Spleen (tissue), 13 donors: Measurements from ENCODE around the gene PEDS1. TPM values are rescaled to one million over a fixed set of nuclear protein-coding genes. Genes with fewer than 3 reads are reported as not detected.
"Not testable (repeated sequence)": the region's sequence is repeated elsewhere in the genome, so short reads cannot be mapped to it uniquely, and the experiment has no call there.

ENCODE experiments used
- DNase-seq: peaks from one replicate; pipeline ENCODE4 v3.0.0-alpha.2; 2020
- H3K27ac ChIP-seq, 8 donors: fragments of 200-600 bp; sonication (generic) in 7 of 8; 1 replicate in 4 of 8; 2 replicates in 4 of 8; pipeline versions ENCODE4 v1.5.0 to v1.8.0; 2016 to 2021; ENCODE audit warnings: inconsistent platforms in 4 of 8, mild to moderate bottlenecking in 4 of 8, moderate library complexity in 1 of 8
- H3K27me3 ChIP-seq, 7 donors: fragments of 200-600 bp; sonication (generic) in 6 of 7; replicated peaks in 1 of 7; 1 replicate in 4 of 7; 2 replicates in 3 of 7; pipeline versions ENCODE4 v1.5.0 to v1.8.0; 2016 to 2021; ENCODE audit warnings: inconsistent platforms in 3 of 7, mild to moderate bottlenecking in 1 of 7
- H3K36me3 ChIP-seq, 6 donors: fragments of 200-600 bp; sonication (generic) in 5 of 6; 1 replicate in 4 of 6; 2 replicates in 2 of 6; pipeline versions ENCODE4 v1.5.0 to v1.8.0; 2016 to 2021; ENCODE audit warnings: inconsistent platforms in 2 of 6
- H3K4me1 ChIP-seq, 6 donors: fragments of 200-600 bp; sonication (generic) in 5 of 6; 1 replicate in 3 of 6; 2 replicates in 3 of 6; pipeline versions ENCODE4 v1.5.0 to v1.8.0; 2016 to 2021; ENCODE audit warnings: inconsistent platforms in 3 of 6
- H3K4me3 ChIP-seq, 8 donors: fragments of 200-600 bp; sonication (generic) in 7 of 8; 1 replicate in 4 of 8; 2 replicates in 4 of 8; pipeline versions ENCODE4 v1.5.0 to v1.8.0; 2016 to 2021; ENCODE audit warnings: inconsistent platforms in 4 of 8, mild to moderate bottlenecking in 4 of 8, moderate library complexity in 2 of 8
- H3K9me3 ChIP-seq, 8 donors: fragments of 200-600 bp; sonication (generic) in 7 of 8; 1 replicate in 4 of 8; 2 replicates in 4 of 8; pipeline versions ENCODE4 v1.5.0 to v1.8.0; 2016 to 2021; ENCODE audit warnings: inconsistent platforms in 4 of 8
- POLR2A ChIP-seq, 3 donors: fragments of 450-650 bp; IDR thresholded peaks; one replicate each; pipeline ENCODE4 v1.5.1; 2017; ENCODE audit warnings: antibody characterized with exemption in 3 of 3, mild to moderate bottlenecking in 1 of 3
- POLR2AphosphoS5 ChIP-seq, 3 donors: sonication (generic); formaldehyde crosslinking; IDR thresholded peaks; one replicate each; pipeline ENCODE4 v1.5.1; 2017; ENCODE audit warnings: antibody characterized with exemption in 3 of 3
- WGBS, 5 donors: extraction: QIAGEN DNeasy Blood & Tissue Kit in 3 of 5; methylation state at CpG; one replicate each; pipeline versions ENCODE4 v1.1.5 to v1.1.7; 2013 to 2018; 5-methylcytosine and 5-hydroxymethylcytosine counted together
- intact Hi-C: fragments of 100-400 bp; cut with DNase I; formaldehyde crosslinking; loops from one replicate; pipeline ENCODE4 v1.15.0; 2023; ENCODE audit warnings: low total_unique reads
- long read RNA-seq, 2 donors: transcript quantifications; one replicate each; lab custom pipeline, GENCODE V29; 2026
- polyA plus RNA-seq, 3 donors: library from polyadenylated mRNA; stranded (reverse); fragments of 200-250 nt; gene quantifications; one replicate each; pipeline ENCODE4 v1.2.1, GENCODE V29; 2013
- total RNA-seq, 7 donors: library from RNA; depleted of rRNA in 3 of 7; stranded (reverse); fragments of >200 nt in 3 of 7; fragmentation: NEBNext Ultra II Directional in 4 of 7; extraction: Animal tissue kit (Norgen Biotek cat#: 25700) in 4 of 7; gene quantifications; one replicate each; pipeline versions ENCODE4 v1.1.0 to v1.2.1, GENCODE V29; 2016 to 2021
- TF ChIP-seq, protein P1 (sequence below), 11 experiments: fragments of 200-600 bp in 7 of 11; fragments of 450-650 bp in 4 of 11; sonication (generic) in 4 of 11; IDR thresholded peaks in 8 of 11; conservative IDR thresholded peaks in 3 of 11; 1 replicate in 7 of 11; 2 replicates in 4 of 11; pipeline versions ENCODE4 v1.4.0 to v1.8.0; 2016 to 2021; ENCODE audit warnings: antibody characterized with exemption in 11 of 11, inconsistent platforms in 4 of 11, mild to moderate bottlenecking in 1 of 11
- donor health status: healthy with polysubstance abuse.
- donor health status: DM: no; HTN: no; CAD: no; lungs with moderate emphysema.
- donor health status: DM: no; HTN: no; CAD: no.
- donor health status: Bipolar disorder and iron deficiency.
- donor health status: healthy.
- donor health status: DM: no; HTN: no; CAD: no.
- donor health status: DM: yes; HTN: yes; CAD: no.

PEDS1 gene
- 10 to 100 TPM; 15.3 to 24.8 (median 20.3) TPM for total RNA-seq
- polyA plus RNA-seq: 10 to 100 TPM in 2 of 3 donors, 1 to 10 TPM in 1; 9.6 to 14.3 (median 12.2) TPM
- long read RNA-seq, donor 1, full-length matches to known transcripts: 5 of 11 reads
- long read RNA-seq, donor 1, partial matches to known transcripts: 6 of 11 reads
- long read RNA-seq, donor 1, other reads (novel, unspliced or antisense): 0 of 11 reads
- long read RNA-seq, donor 2, full-length matches to known transcripts: 6 of 6 reads
- long read RNA-seq, donor 2, partial matches to known transcripts: 0 of 6 reads
- long read RNA-seq, donor 2, other reads (novel, unspliced or antisense): 0 of 6 reads

DNA sequence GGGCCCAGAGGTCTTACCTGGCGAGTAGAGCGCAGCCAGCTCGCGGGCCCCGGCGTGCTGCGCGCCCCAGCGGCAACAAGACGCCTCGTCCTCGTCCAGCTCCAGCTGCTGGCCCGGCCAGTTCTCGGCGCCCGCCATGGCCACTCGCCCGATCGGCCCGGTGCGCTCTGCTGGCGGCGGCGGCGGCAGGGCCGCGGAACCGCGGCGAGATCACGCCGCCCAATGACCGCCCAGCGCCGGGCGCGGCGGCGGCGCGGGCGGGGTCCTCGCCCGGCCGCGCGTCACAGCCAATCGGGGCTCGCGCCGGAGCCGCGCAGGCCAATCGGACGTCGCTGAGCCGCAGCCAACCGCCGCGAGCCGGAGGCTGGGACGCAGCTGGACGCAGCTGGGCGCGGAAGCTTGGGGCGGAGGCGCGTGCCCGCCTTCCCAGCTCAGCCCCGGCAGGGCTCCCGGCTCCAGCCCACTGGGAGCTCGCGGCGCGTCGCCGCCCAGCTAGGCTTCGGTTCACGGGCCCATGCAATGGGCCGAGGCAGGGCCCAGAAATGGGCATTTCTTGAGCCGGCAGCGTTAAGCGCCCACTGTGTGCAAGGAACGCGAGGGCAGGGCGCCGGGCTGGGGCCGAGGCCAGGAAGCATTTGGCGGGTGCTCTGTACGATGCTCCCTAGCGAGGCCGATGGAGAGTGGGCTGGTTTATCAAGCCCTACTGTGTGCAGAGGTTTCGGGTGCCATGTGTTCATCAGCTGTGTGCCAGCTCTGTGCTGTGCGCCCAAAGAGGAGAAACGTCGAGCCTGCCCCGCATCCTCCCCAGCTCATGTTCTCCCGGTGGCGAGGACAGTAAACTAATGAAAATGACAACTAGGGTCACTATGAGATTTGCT, at the start of gene PEDS1:
TSS of gene PEDS1 (minus strand) at position 224 of the 878 bp plus-strand sequence. CDS start at position 138, 86 bp downstream.
- intact Hi-C loops: no loop called here
- TF ChIP-seq POLR2A (IDR thresholded peaks at IDR 0.05): peak in 2 of 3 donors; percentile 17 to 68
- TF ChIP-seq, protein P1, sequence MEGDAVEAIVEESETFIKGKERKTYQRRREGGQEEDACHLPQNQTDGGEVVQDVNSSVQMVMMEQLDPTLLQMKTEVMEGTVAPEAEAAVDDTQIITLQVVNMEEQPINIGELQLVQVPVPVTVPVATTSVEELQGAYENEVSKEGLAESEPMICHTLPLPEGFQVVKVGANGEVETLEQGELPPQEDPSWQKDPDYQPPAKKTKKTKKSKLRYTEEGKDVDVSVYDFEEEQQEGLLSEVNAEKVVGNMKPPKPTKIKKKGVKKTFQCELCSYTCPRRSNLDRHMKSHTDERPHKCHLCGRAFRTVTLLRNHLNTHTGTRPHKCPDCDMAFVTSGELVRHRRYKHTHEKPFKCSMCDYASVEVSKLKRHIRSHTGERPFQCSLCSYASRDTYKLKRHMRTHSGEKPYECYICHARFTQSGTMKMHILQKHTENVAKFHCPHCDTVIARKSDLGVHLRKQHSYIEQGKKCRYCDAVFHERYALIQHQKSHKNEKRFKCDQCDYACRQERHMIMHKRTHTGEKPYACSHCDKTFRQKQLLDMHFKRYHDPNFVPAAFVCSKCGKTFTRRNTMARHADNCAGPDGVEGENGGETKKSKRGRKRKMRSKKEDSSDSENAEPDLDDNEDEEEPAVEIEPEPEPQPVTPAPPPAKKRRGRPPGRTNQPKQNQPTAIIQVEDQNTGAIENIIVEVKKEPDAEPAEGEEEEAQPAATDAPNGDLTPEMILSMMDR (IDR thresholded peaks at IDR 0.05 in 8 of 11, conservative IDR thresholded peaks at IDR 0.05 in 3 of 11): no peak
- peak; percentile 91 to 94 (median 93) for TF ChIP-seq POLR2AphosphoS5 (IDR thresholded peaks at IDR 0.05)
- H3K4me1 ChIP-seq: peaks cover 19 to 55% (median 50%) of the 10 kb centered on the region in 6 donors
- no peaks in the 10 kb centered on the region for H3K9me3 ChIP-seq
- peaks cover 0 to 26% (median 2%) of the 10 kb centered on the region in 6 donors for H3K36me3 ChIP-seq
- H3K27ac ChIP-seq: peak within 1 kb of the TSS; percentile 81 to 95 (median 92)
- peak within 1 kb of the TSS; percentile 81 to 98 (median 90) for H3K4me3 ChIP-seq
- 2 to 7% (median 3%) methylated on average over 40 to 99 of the region's 99 CpGs for WGBS, 5 donors
- DNase-seq: peak; percentile 97
- no peaks in the 10 kb centered on the region for H3K27me3 ChIP-seq

DNA sequence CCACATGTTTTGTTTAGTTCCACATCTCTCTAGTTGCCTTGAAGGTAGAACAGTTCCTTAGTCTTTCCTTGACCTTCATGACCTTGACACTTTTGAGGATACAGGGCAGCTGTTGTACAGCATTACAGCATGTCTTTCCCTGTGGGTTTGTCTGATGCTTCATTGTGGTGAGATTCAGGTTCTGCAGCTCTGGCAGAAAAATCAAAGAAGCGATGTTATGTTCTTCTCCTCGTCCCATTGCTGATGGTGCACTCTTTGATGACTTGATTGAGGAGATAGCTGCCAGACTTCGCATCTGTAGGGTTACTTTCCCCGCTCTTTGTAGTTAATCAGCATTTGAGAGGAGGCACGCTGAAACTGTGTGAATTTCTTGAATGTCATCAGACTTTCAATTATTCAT, 49.2 kb upstream of the PEDS1 start:
- Histone ChIP-seq H3K36me3 (no peaks in the 10 kb centered on the region), H3K27ac (no peak overlapping the region), H3K4me3 (no peak overlapping the region), H3K9me3 (peaks cover 0 to 19% (median 6%) of the 10 kb centered on the region in 8 donors), H3K27me3 (peaks cover 0 to under 1% (median 0%) of the 10 kb centered on the region in 7 donors), H3K4me1 (peaks cover 0 to 19% (median 2%) of the 10 kb centered on the region in 6 donors)
- 72 to 88% (median 84%) methylated on average over 5 of the region's 5 CpGs for WGBS, 5 donors
- DNase-seq: no peak
- TF ChIP-seq, protein P1 (IDR thresholded peaks at IDR 0.05 in 8 of 11, conservative IDR thresholded peaks at IDR 0.05 in 3 of 11): no peak
- TF ChIP-seq POLR2AphosphoS5 (IDR thresholded peaks at IDR 0.05): peak in 1 of 3 donors; percentile 18
- intact Hi-C loops: no loop called here

DNA sequence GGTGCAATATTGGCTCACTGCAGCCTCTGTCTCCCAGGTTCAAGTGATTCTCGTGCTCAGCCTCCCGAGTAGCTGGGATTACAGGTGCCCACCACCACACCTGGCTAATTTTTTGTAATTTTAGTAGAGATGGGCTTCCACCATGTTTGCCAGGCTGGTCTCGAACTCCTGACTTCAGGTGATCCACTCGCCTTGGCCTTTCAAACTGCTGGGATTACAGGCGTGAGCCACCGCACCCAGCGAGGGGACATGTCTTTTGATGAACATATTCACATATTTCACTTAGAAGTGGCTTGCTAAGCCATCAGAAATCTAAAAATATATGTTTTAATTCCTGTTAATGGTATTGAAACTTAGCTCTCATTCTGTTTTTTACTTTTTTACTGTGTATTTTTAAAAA, 48.2 kb upstream of the PEDS1 start:
- DNase-seq, H3K4me3 ChIP-seq, H3K27ac ChIP-seq, H3K27me3 ChIP-seq, intact Hi-C loops, H3K36me3 ChIP-seq: not testable (repeated sequence)
- Histone ChIP-seq H3K4me1 (peaks cover 0 to 29% (median 6%) of the 10 kb centered on the region in 6 donors), H3K9me3 (peaks cover 0 to 19% (median 6%) of the 10 kb centered on the region in 8 donors)
- WGBS, 5 donors: 91 to 97% (median 95%) methylated on average over 7 of the region's 7 CpGs

DNA sequence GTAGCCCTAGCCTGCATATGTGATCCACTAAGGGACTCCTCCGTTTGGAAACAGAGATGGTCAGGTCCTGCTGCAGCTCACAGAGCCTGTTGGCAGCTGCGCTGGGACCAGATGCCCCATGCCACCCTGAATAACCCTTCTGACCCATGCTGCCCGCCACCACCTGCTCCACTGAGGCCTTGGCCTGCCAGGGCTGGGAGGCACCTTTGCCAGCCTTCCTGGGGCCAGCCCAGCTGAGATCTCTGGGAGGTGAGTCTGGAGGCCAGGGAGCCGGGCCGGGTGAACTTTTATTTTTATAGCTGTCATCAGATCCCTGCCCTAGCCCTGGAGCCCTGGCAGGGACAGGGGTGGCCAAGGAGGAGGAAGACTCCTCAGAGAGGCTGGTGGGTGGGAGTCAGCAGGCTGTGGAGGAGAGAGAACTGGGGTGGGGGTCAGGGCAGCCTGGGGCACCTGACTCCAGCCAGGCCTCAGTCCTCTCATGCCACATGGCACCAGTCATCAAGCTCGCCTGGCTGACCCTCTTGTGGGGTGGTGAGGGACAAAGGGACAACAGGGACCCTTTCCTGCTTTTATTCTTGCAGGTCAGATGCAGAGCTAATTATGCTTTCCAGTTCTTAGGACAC, 47.1 kb upstream of the PEDS1 start:
- 87 to 96% (median 88%) methylated on average over 4 to 6 of the region's 6 CpGs for WGBS, 5 donors
- Histone ChIP-seq H3K27me3 (no peaks in the 10 kb centered on the region), H3K27ac (no peak overlapping the region), H3K9me3 (peaks cover 0 to 19% (median 6%) of the 10 kb centered on the region in 8 donors), H3K4me1 (peaks cover 0 to 33% (median 11%) of the 10 kb centered on the region in 6 donors), H3K4me3 (no peak overlapping the region), H3K36me3 (peaks cover 0 to 8% (median 0%) of the 10 kb centered on the region in 6 donors)
- no peak for DNase-seq
- intact Hi-C loops: no loop called here
- TF ChIP-seq, protein P1 (IDR thresholded peaks at IDR 0.05 in 8 of 11, conservative IDR thresholded peaks at IDR 0.05 in 3 of 11): no peak
- peak; percentile 20 to 64 (median 25) for TF ChIP-seq POLR2AphosphoS5 (IDR thresholded peaks at IDR 0.05)
